ENCODE data around the gene CHST12.
"Not testable (repeated sequence)": the region's sequence is repeated elsewhere in the genome, so short reads cannot be mapped to it uniquely, and the experiment has no call there.

Gene CHST12

GRCh38 chr7:2450198-2451107 lies 47.0 kb downstream of the CHST12 start:
- TF ChIP-seq CTCF (IDR thresholded peaks at IDR 0.05; ENCODE audit: insufficient read depth, low read length, missing control alignments), result no peak
- no peak for DNase-seq (ENCODE audit: low read depth, low spot score)
- ChIA-PET POLR2A (interaction anchor here (1.0 kb wide), 1 partner anchor 237 kb away, joined by 4 read pairs; no protein-coding TSS in a partner anchor), CTCF (interaction anchor here (0.7 to 8.1 kb wide), 35 partner anchors 9 to 260 kb away, joined by 3 to 117 read pairs (median 5); partner anchors contain the start of genes BRAT1, IQCE and TTYH3)
- no peak overlapping the region for H3K4me3 ChIP-seq (ENCODE audit: low read depth, low read length)

DNA sequence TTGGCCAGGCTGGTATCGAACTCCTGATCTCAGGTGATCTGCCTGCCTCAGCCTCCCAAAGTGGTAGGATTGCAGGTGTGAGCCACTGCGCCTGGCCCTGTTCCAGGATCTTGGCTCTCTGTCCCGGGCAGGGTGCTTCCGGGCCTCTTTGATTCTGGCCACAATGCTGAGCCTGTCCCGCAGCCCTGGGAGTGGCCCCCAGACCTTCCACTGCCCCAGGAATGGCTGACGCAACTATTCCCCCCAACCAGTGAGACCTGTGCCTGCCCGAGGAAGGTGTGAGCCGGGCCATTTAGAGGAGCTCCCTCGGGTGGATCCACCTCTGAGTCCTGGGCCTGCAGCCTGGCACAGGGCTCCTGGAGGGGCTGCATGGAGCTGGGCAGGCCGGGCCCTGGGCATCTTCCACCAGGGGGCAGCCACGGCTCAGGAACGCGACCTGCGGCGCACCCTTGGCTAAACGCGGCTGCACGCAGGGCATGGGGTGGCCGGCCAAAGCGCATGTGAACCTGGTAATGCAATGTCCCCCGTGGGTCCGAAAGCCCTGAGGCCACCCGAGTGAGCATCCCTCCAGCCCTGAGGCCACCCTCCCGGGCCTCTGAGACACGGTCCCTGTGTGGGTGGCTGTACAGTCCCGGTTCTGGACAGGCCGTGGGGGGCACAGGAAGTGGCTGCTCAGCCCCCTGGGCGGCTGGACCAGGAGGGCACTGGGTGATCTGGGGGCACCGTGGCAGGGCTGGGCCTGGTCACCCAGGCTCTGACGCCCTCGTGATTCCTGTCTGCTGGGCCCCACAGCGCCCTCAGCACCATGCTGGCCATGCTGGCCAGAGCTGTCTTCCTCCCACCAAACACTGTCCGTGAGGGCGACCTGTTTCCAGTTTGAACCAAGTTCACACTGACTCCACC lies 48.0 kb downstream of the CHST12 start:
- ChIA-PET POLR2A (interaction anchor here (0.6 to 1.0 kb wide), 2 partner anchors 11 to 236 kb away, joined by 3 to 4 read pairs; no protein-coding TSS in a partner anchor), CTCF (interaction anchor here (0.6 to 8.1 kb wide), 43 partner anchors 9 to 259 kb away, joined by 3 to 117 read pairs (median 4); partner anchors contain the start of genes BRAT1, IQCE and TTYH3)

DNA sequence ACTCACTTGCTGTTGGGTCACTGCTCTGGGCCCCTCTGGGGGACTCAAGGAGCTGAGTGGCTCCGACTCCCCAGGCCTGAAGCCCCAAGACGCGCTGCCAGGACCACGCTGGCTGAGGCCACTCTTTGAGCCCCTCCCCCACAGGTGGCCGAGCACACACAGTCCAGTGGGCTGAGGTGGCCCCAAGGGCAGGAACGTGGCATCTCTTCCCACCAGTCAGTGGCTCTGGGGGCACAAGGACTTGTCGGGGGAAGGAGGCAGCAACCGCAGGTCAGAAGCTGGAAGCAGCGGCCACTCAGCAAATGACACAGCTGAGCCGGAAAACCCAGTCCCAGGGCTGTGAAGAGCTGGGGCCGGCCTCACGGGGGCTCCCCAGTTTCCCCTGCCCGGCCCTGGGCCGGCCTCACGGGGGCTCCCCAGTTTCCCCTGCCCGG lies 48.7 kb downstream of the CHST12 start:
- DNase-seq (ENCODE audit: low read depth, low spot score), result no peak
- ChIA-PET CTCF (interaction anchor here (0.9 to 8.1 kb wide), 24 partner anchors 13 to 258 kb away, joined by 3 to 117 read pairs (median 6); partner anchors contain the start of gene IQCE), POLR2A (no interaction called here)
- H3K4me3 ChIP-seq (ENCODE audit: low read depth, low read length), result no peak overlapping the region
- TF ChIP-seq CTCF (IDR thresholded peaks at IDR 0.05; ENCODE audit: insufficient read depth, low read length, missing control alignments), result no peak

More for the DNA sequence above, 48.0 kb downstream of the CHST12 start:
- DNase-seq (ENCODE audit: low read depth, low spot score), result no peak
- H3K4me3 ChIP-seq (ENCODE audit: low read depth, low read length), result peak overlapping the region; percentile 38
- TF ChIP-seq CTCF (IDR thresholded peaks at IDR 0.05; ENCODE audit: insufficient read depth, low read length, missing control alignments), result peak; percentile 99

DNA sequence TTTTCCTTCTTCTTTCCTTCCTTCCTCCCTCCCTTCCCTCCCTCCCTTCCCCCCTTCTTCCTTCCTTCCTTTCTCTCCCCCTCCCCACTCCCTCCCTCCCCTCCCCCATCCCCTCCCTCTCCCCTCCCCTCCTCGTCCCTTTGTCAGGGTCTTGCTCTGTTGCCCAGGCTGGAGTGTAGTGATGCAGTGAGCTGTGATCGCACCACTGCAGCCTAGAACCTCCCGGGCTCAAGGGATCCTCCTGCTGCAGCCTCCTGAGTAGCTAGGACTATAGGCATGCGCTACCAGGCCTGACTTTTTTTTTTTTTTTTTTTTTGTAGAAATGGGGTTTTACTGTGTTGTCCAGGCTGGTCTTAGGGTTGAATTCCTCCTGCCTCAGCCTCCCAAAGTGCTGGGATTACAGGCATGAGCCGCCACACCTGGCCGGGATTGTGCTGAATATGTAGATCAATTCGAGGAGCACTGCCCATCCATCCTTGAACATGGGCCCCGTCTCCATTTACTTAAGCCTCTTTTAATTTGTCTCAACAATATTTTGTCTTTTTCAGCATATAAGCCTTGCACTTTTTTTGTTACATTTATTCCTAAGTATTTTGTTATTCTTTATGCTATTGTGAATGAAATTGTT lies 49.3 kb downstream of the CHST12 start:
- ChIA-PET POLR2A (no interaction called here), CTCF (interaction anchor here (0.9 to 8.1 kb wide), 12 partner anchors 12 to 257 kb away, joined by 3 to 117 read pairs (median 9); partner anchors contain the start of gene IQCE)
- DNase-seq (ENCODE audit: low read depth, low spot score), result no peak

GRCh38 chr7:2453849-2454248 lies 50.4 kb downstream of the CHST12 start:
- CTCF ChIA-PET, result interaction anchor here (1.1 to 8.1 kb wide), 5 partner anchors 9 to 228 kb away, joined by 3 to 117 read pairs (median 5); no protein-coding TSS in a partner anchor
- H3K4me3 ChIP-seq (ENCODE audit: low read depth, low read length); DNase-seq (ENCODE audit: low read depth, low spot score): not testable (repeated sequence)
- POLR2A ChIA-PET, result interaction anchor here (0.6 kb wide), 1 partner anchor 105 kb away, joined by 4 read pairs; no protein-coding TSS in a partner anchor

More for the DNA sequence above, 49.3 kb downstream of the CHST12 start:
- no peak for TF ChIP-seq CTCF (IDR thresholded peaks at IDR 0.05; ENCODE audit: insufficient read depth, low read length, missing control alignments)
- no peak overlapping the region for H3K4me3 ChIP-seq (ENCODE audit: low read depth, low read length)

GRCh38 chr7:2459674-2460073 lies 56.3 kb downstream of the CHST12 start:
- no peak overlapping the region for H3K4me3 ChIP-seq (ENCODE audit: low read depth, low read length)
- no peak for TF ChIP-seq CTCF (IDR thresholded peaks at IDR 0.05; ENCODE audit: insufficient read depth, low read length, missing control alignments)
- ChIA-PET POLR2A (interaction anchor here (0.9 kb wide), 1 partner anchor 106 kb away, joined by 3 read pairs; no protein-coding TSS in a partner anchor), CTCF (interaction anchor here (0.7 to 6.7 kb wide), 3 partner anchors 8 to 96 kb away, joined by 3 to 54 read pairs (median 3); partner anchors contain the start of gene BRAT1)
- no peak for DNase-seq (ENCODE audit: low read depth, low spot score)

Data from AG04449 (cell line).